Suprapubic skin (tissue), 4 donors: ENCODE measurements around the gene UCK2. TPM values are rescaled to one million over a fixed set of nuclear protein-coding genes. Genes with fewer than 3 reads are reported as not detected.

Experiments
- DNase-seq, 2 donors: peaks; one replicate each; pipeline ENCODE4 v3.0.0-alpha.2; 2019; ENCODE audit warnings: low spot score in 2 of 2
- H3K27ac ChIP-seq: fragments of 200-600 bp; sonication (generic); one replicate; pipeline ENCODE4 v1.5.1; 2019
- H3K27me3 ChIP-seq: fragments of 200-600 bp; sonication (generic); one replicate; pipeline ENCODE4 v1.5.1; 2019
- H3K36me3 ChIP-seq: fragments of 200-600 bp; sonication (generic); one replicate; pipeline ENCODE4 v1.5.1; 2019
- H3K4me1 ChIP-seq: fragments of 200-600 bp; sonication (generic); one replicate; pipeline ENCODE4 v1.5.1; 2019
- H3K4me3 ChIP-seq: fragments of 200-600 bp; sonication (generic); one replicate; pipeline ENCODE4 v1.5.1; 2019; ENCODE audit warnings: mild to moderate bottlenecking
- H3K9me3 ChIP-seq: fragments of 200-600 bp; sonication (generic); one replicate; pipeline ENCODE4 v1.5.1; 2019
- CTCF ChIP-seq, 2 donors: fragments of 200-600 bp in 1 of 2; fragments of 450-650 bp in 1 of 2; sonication (generic) in 1 of 2; IDR thresholded peaks; one replicate each; pipeline ENCODE4 v1.5.1; 2016 to 2019; ENCODE audit warnings: antibody characterized with exemption in 2 of 2, mild to moderate bottlenecking in 1 of 2, moderate library complexity in 1 of 2
- EP300 ChIP-seq: sonication (generic); formaldehyde crosslinking; IDR thresholded peaks from one replicate; pipeline ENCODE4 v1.6.1; 2017; ENCODE audit warnings: antibody characterized with exemption
- POLR2A ChIP-seq, 2 donors: fragments of 450-650 bp; IDR thresholded peaks; one replicate each; pipeline ENCODE4 v1.6.1; 2017; ENCODE audit warnings: antibody characterized with exemption in 2 of 2, mild to moderate bottlenecking in 2 of 2, moderate library complexity in 2 of 2
- POLR2AphosphoS5 ChIP-seq, 3 donors: sonication (generic); formaldehyde crosslinking; IDR thresholded peaks; one replicate each; pipeline ENCODE4 v1.6.1; 2017; ENCODE audit warnings: antibody characterized with exemption in 3 of 3
- WGBS: methylation state at CpG from one replicate; pipeline ENCODE4 v1.1.5; 2018; 5-methylcytosine and 5-hydroxymethylcytosine counted together
- total RNA-seq, 4 donors: library from RNA; depleted of rRNA; stranded (reverse); fragments of >200 nt; gene quantifications; one replicate each; pipeline ENCODE4 v1.1.0, GENCODE V29; 2016

UCK2 gene
- total RNA-seq, 4 donors from 2014 or later: 44.8 to 51.5 (median 45.4) TPM

- no peaks in the 10 kb centered on the region for H3K36me3 ChIP-seq
- H3K27ac ChIP-seq: no peak overlapping the region
- H3K27me3 ChIP-seq: no peaks in the 10 kb centered on the region
- no peak for TF ChIP-seq POLR2A (IDR thresholded peaks at IDR 0.05)
- no peak for TF ChIP-seq CTCF (IDR thresholded peaks at IDR 0.05)
- TF ChIP-seq EP300: no peak
- WGBS: 93% methylated on average over 12 of the region's 12 CpGs
- DNase-seq: no peak
- no peaks in the 10 kb centered on the region for H3K4me1 ChIP-seq
- no peaks in the 10 kb centered on the region for H3K9me3 ChIP-seq
- H3K4me3 ChIP-seq: no peak overlapping the region
Observed at GRCh38 chr1:165865633-165866340, 38.4 kb downstream of the UCK2 start.

GRCh38 chr1:165869343-165869742 lies 41.9 kb downstream of the UCK2 start:
- DNase-seq: no peak
- TF ChIP-seq POLR2A (IDR thresholded peaks at IDR 0.05) (no peak), CTCF (IDR thresholded peaks at IDR 0.05) (no peak), POLR2AphosphoS5 (IDR thresholded peaks at IDR 0.05) (no peak), EP300 (no peak)
- Histone ChIP-seq H3K9me3 (no peaks in the 10 kb centered on the region), H3K4me3 (no peak overlapping the region), H3K36me3 (no peaks in the 10 kb centered on the region), H3K4me1 (no peaks in the 10 kb centered on the region), H3K27ac (no peak overlapping the region), H3K27me3 (no peaks in the 10 kb centered on the region)
- WGBS: 92% methylated on average over 5 of the region's 5 CpGs

- WGBS: 55% methylated on average over 4 of the region's 4 CpGs
- DNase-seq: no peak
Observed at GRCh38 chr1:165871311-165872067, 44.1 kb downstream of the UCK2 start.

GRCh38 chr1:165873481-165873880 lies 46.1 kb downstream of the UCK2 start:
- Histone ChIP-seq H3K27me3 (no peaks in the 10 kb centered on the region), H3K27ac (no peak overlapping the region), H3K4me3 (no peak overlapping the region), H3K4me1 (no peaks in the 10 kb centered on the region), H3K9me3 (no peaks in the 10 kb centered on the region), H3K36me3 (no peaks in the 10 kb centered on the region)
- no peak for DNase-seq
- 79% methylated on average over 5 of the region's 5 CpGs for WGBS
- TF ChIP-seq POLR2AphosphoS5 (IDR thresholded peaks at IDR 0.05) (no peak), EP300 (no peak), POLR2A (IDR thresholded peaks at IDR 0.05) (no peak)

More at GRCh38 chr1:165871311-165872067, 44.1 kb downstream of the UCK2 start:
- Histone ChIP-seq H3K4me1 (no peaks in the 10 kb centered on the region), H3K36me3 (no peaks in the 10 kb centered on the region), H3K27ac (no peak overlapping the region), H3K9me3 (no peaks in the 10 kb centered on the region), H3K4me3 (no peak overlapping the region), H3K27me3 (no peaks in the 10 kb centered on the region)
- TF ChIP-seq POLR2AphosphoS5 (IDR thresholded peaks at IDR 0.05) (no peak), CTCF (IDR thresholded peaks at IDR 0.05) (no peak), EP300 (no peak), POLR2A (IDR thresholded peaks at IDR 0.05) (no peak)

DNA sequence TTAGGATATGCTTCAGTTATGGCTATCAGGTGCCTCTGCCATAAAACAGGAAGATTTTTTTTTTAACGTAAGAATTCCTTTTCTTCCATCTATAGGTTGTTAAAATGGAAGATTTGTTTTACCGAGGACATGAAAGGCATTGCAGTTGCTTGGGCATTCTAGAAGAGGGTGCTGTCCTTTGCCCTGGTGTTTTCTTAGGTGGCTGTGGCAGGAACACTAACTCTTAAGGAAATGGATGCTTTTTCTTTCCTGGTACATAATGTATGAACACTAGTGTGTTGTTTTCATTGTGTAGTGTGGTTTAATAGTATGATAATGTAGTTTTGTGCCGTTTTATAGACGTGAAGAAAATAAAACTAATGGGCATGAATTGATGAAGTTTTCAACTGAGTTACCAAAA lies 47.2 kb downstream of the UCK2 start:
- H3K27ac ChIP-seq: no peak overlapping the region
- H3K4me3 ChIP-seq: no peak overlapping the region
- no peaks in the 10 kb centered on the region for H3K27me3 ChIP-seq
- TF ChIP-seq EP300: no peak
- TF ChIP-seq POLR2AphosphoS5 (IDR thresholded peaks at IDR 0.05): no peak
- no peak for TF ChIP-seq CTCF (IDR thresholded peaks at IDR 0.05)
- no peak for TF ChIP-seq POLR2A (IDR thresholded peaks at IDR 0.05)
- no peak for DNase-seq
- H3K9me3 ChIP-seq: no peaks in the 10 kb centered on the region
- 85% methylated on average over 4 of the region's 4 CpGs for WGBS
- H3K4me1 ChIP-seq: no peaks in the 10 kb centered on the region
- H3K36me3 ChIP-seq: no peaks in the 10 kb centered on the region
